Keratinocyte (primary cell): ENCODE measurements around the gene ALPI.

Source experiments
- EZH2 ChIP-seq: IDR thresholded peaks from one replicate; pipeline ENCODE4 v1.6.1; 2012; ENCODE audit warnings: inconsistent platforms, mild to moderate bottlenecking, low read length, moderate library complexity
- TF ChIP-seq, protein P1 (sequence below), 3 experiments: IDR thresholded peaks in 1 of 3; conservative IDR thresholded peaks in 1 of 3; optimal IDR thresholded peaks in 1 of 3; 2 replicates in 2 of 3; 3 replicates in 1 of 3; pipeline versions ENCODE3 to v1.5.1; 2011; ENCODE audit warnings: low read length in 3 of 3, mild to moderate bottlenecking in 3 of 3, moderate library complexity in 2 of 3, control low read depth in 1 of 3, inconsistent platforms in 1 of 3; ENCODE audit not compliant: insufficient read depth in 2 of 3; ENCODE audit errors: extremely low read depth in 1 of 3

DNA sequence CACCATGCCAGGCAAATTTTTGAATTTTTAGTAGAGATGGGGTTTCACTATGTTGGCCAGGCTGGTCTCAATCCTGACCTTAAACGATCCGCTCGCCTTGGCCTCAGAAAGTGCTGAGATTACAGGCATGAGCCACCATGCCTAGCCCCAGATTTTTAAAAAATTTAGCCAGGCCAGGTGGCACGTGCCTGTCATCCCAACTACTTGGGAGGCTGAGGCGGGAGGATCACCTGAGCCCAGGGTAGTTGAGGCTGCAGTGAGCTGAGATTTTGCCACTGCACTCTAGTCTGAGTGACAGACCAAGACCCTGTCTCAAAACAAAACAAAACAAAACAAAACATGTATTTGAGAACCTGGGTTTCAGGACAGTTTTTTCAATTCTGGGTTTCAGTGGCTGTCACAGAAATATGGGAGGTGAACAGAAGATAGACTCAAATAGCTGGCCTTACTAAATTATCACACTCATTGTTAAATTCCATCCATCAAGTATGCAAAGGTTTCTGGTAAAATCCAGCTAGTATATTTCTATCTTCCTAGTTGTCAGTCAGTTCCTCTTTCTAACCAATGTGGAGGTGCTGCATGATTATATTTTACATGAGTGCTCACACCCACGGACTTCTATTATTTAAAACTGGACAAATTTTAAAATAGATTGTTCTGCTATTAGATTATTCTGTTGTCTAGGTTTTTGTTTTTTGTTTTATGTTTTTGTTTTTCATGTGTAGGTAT, 43.9 kb upstream of the ALPI start:
- TF ChIP-seq, protein P1, sequence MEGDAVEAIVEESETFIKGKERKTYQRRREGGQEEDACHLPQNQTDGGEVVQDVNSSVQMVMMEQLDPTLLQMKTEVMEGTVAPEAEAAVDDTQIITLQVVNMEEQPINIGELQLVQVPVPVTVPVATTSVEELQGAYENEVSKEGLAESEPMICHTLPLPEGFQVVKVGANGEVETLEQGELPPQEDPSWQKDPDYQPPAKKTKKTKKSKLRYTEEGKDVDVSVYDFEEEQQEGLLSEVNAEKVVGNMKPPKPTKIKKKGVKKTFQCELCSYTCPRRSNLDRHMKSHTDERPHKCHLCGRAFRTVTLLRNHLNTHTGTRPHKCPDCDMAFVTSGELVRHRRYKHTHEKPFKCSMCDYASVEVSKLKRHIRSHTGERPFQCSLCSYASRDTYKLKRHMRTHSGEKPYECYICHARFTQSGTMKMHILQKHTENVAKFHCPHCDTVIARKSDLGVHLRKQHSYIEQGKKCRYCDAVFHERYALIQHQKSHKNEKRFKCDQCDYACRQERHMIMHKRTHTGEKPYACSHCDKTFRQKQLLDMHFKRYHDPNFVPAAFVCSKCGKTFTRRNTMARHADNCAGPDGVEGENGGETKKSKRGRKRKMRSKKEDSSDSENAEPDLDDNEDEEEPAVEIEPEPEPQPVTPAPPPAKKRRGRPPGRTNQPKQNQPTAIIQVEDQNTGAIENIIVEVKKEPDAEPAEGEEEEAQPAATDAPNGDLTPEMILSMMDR (optimal IDR thresholded peaks at IDR 0.05 in 1 of 3, IDR thresholded peaks at IDR 0.05 in 1 of 3, conservative IDR thresholded peaks at IDR 0.05 in 1 of 3; ENCODE audit: extremely low read depth in 1 of 3, insufficient read depth in 2 of 3, low read length in 3 of 3): no peak
- TF ChIP-seq EZH2: no peak
